Upper lobe of left lung (tissue), 6 donors: ENCODE results near the gene CTBP1. TPM values are rescaled to one million over a fixed set of nuclear protein-coding genes. Genes with fewer than 3 reads are reported as not detected.

Experiments
- ATAC-seq, 2 donors: fragments of 200-7000 bp; cut with Tn5 transposase; one replicate each; pipeline ENCODE4 v1.9.1; 2022; ENCODE audit warnings: mild to moderate bottlenecking in 2 of 2, moderate library complexity in 2 of 2; ENCODE audit not compliant: low FRiP score in 2 of 2
- DNase-seq, 2 donors: peaks; one replicate each; pipeline ENCODE4 v3.0.0-alpha.2; 2019 to 2020
- H3K27ac ChIP-seq, 4 donors: fragments of 200-600 bp; sonication (generic); one replicate each; pipeline ENCODE4 v1.5.1; 2016 to 2019
- H3K27me3 ChIP-seq, 4 donors: fragments of 200-600 bp; sonication (generic); one replicate each; pipeline ENCODE4 v1.5.1; 2017 to 2019
- H3K36me3 ChIP-seq, 4 donors: fragments of 200-600 bp; sonication (generic); one replicate each; pipeline ENCODE4 v1.5.1; 2016 to 2019
- H3K4me1 ChIP-seq, 4 donors: fragments of 200-600 bp; sonication (generic); one replicate each; pipeline ENCODE4 v1.5.1; 2018 to 2019
- H3K4me3 ChIP-seq, 4 donors: fragments of 200-600 bp; sonication (generic); one replicate each; pipeline ENCODE4 v1.5.1; 2017 to 2019; ENCODE audit warnings: mild to moderate bottlenecking in 2 of 4, moderate library complexity in 1 of 4
- H3K9me3 ChIP-seq, 4 donors: fragments of 200-600 bp; sonication (generic); one replicate each; pipeline ENCODE4 v1.5.1; 2018 to 2019
- EP300 ChIP-seq, 4 donors: sonication (generic); formaldehyde crosslinking; IDR thresholded peaks; one replicate each; pipeline ENCODE4 v1.5.1; 2017; ENCODE audit warnings: antibody characterized with exemption in 4 of 4, control low read depth in 2 of 4
- POLR2A ChIP-seq, 4 donors: fragments of 450-650 bp; IDR thresholded peaks; one replicate each; pipeline ENCODE4 v1.5.1; 2016 to 2017; ENCODE audit warnings: antibody characterized with exemption in 4 of 4, mild to moderate bottlenecking in 2 of 4
- POLR2AphosphoS5 ChIP-seq, 2 donors: sonication (generic); formaldehyde crosslinking; IDR thresholded peaks; one replicate each; pipeline ENCODE4 v1.5.1; 2017; ENCODE audit warnings: antibody characterized with exemption in 2 of 2
- WGBS, 2 donors: methylation state at CpG; one replicate each; pipeline ENCODE4 v1.1.5; 2017 to 2018; 5-methylcytosine and 5-hydroxymethylcytosine counted together
- total RNA-seq, 6 donors: library from RNA; depleted of rRNA in 4 of 6; stranded (reverse); fragments of >200 nt in 4 of 6; gene quantifications; one replicate each; pipeline versions ENCODE4 v1.1.0 to v1.2.1, GENCODE V29; 2016 to 2021
- TF ChIP-seq, protein P1 (sequence below), 6 experiments: fragments of 450-650 bp in 4 of 6; fragments of 200-600 bp in 2 of 6; sonication (generic) in 2 of 6; IDR thresholded peaks; one replicate each; pipeline ENCODE4 v1.5.1; 2016 to 2019; ENCODE audit warnings: antibody characterized with exemption in 6 of 6
- donor health status: DM: no; HTN: no; CAD: no; lungs with moderate emphysema.
- donor health status: DM: no; HTN: yes; CAD: no; lungs with severe emphysema.

The CTBP1 gene
- total RNA-seq, 6 donors from 2014 or later, result 142 to 483 (median 213) TPM

DNA sequence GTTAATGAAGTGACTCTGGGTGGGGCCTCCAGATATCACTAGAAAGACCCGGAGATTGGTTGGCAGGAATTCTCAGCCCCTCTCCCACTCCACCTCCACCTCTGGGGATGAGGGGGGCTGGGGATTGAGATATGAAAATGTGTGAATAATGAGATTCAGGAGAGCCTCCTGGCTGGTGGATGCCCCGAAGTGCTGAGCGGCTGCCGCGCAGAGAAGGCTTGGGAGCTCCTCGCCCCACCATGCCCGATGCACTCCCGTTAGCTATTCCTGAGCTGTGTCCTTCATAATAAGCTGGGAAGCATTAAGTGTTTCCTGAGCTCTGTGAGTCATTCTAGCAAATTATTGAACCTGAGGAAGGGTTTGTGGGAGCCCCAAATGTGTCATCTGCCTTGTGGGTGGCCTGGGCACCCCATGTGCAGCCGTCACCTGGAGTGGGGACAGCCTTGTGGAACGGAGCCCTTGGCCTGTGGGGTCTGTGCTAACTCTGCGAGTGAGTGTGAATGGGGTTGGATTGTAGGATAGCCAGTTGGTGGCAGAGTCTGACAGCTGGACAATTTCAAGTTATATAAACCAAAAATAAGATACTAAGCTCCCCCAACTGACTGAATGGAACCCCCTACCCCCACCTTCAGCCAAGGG lies 36.3 kb upstream of the CTBP1 start:
- DNase-seq, result no peak
- H3K4me3 ChIP-seq, result no peak overlapping the region
- no peaks in the 10 kb centered on the region for H3K36me3 ChIP-seq
- no peak overlapping the region for H3K27ac ChIP-seq
- ATAC-seq, result no peak
- H3K4me1 ChIP-seq, result peaks cover 5 to 10% (median 6%) of the 10 kb centered on the region in 4 donors
- no peaks in the 10 kb centered on the region for H3K27me3 ChIP-seq
- no peaks in the 10 kb centered on the region for H3K9me3 ChIP-seq
- 78 to 91% methylated on average over 11 of the region's 11 CpGs for WGBS, 2 donors
- TF ChIP-seq POLR2A (IDR thresholded peaks at IDR 0.05) (no peak), POLR2AphosphoS5 (IDR thresholded peaks at IDR 0.05) (no peak), EP300 (IDR thresholded peaks at IDR 0.05) (no peak)
- TF ChIP-seq, protein P1, sequence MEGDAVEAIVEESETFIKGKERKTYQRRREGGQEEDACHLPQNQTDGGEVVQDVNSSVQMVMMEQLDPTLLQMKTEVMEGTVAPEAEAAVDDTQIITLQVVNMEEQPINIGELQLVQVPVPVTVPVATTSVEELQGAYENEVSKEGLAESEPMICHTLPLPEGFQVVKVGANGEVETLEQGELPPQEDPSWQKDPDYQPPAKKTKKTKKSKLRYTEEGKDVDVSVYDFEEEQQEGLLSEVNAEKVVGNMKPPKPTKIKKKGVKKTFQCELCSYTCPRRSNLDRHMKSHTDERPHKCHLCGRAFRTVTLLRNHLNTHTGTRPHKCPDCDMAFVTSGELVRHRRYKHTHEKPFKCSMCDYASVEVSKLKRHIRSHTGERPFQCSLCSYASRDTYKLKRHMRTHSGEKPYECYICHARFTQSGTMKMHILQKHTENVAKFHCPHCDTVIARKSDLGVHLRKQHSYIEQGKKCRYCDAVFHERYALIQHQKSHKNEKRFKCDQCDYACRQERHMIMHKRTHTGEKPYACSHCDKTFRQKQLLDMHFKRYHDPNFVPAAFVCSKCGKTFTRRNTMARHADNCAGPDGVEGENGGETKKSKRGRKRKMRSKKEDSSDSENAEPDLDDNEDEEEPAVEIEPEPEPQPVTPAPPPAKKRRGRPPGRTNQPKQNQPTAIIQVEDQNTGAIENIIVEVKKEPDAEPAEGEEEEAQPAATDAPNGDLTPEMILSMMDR (IDR thresholded peaks at IDR 0.05), result no peak

DNA sequence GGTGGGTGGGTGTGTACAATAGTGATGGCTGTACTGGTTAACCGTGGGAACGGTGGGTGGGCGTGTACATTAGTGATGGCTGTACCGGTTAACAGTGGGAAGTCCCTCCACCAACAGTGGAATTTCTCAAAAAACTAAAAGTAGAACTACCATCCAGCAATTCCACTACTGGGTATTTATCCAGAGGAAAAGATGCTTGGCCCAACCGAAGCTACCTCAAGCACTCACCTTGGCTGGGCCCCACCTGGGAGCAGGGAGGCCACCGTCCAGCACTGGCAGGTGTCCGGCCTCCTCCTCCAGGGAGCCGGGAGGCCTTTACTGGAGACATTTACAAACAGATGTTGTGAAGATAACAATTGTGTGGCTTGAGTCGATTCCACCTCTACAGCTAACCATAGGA lies 34.8 kb upstream of the CTBP1 start:
- no peak overlapping the region for H3K27ac ChIP-seq
- H3K36me3 ChIP-seq, result no peaks in the 10 kb centered on the region
- ATAC-seq (no peak), DNase-seq (peak in 1 of 2 donors; percentile 20)
- peaks cover 0 to 2% (median 1%) of the 10 kb centered on the region in 4 donors for H3K4me1 ChIP-seq
- 86 to 89% methylated on average over 8 to 9 of the region's 9 CpGs for WGBS, 2 donors
- H3K27me3 ChIP-seq, result no peaks in the 10 kb centered on the region
- no peak overlapping the region for H3K4me3 ChIP-seq
- H3K9me3 ChIP-seq, result no peaks in the 10 kb centered on the region
- TF ChIP-seq POLR2A (IDR thresholded peaks at IDR 0.05) (no peak), POLR2AphosphoS5 (IDR thresholded peaks at IDR 0.05) (no peak), EP300 (IDR thresholded peaks at IDR 0.05) (no peak)
- TF ChIP-seq, protein P1 (IDR thresholded peaks at IDR 0.05), result no peak

DNA sequence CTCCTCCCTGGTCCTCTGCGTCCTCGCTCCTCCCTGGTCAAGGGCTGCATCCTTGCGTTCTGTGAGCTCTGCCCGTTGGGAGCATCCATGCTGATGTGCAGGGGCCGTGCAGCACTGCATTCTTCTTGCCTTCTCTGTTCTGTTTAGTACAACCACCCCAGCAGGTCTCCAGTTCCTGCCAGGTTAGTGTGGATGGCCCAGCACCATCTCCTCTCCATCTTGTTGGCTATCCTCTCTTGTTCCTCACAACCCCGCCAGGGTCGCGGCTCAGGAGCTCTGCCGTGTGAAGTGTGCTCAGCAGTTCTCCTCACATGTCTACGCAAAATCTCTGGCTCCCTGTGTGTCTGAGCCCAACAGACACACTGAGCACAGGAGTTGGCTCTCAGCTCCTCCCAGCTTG lies 30.3 kb upstream of the CTBP1 start:
- Histone ChIP-seq H3K27me3 (no peaks in the 10 kb centered on the region), H3K27ac (no peak overlapping the region), H3K4me1 (no peaks in the 10 kb centered on the region), H3K9me3 (no peaks in the 10 kb centered on the region), H3K4me3 (no peak overlapping the region), H3K36me3 (no peaks in the 10 kb centered on the region)
- TF ChIP-seq POLR2A (IDR thresholded peaks at IDR 0.05), result no peak
- TF ChIP-seq POLR2AphosphoS5 (IDR thresholded peaks at IDR 0.05), result no peak
- TF ChIP-seq, protein P1 (IDR thresholded peaks at IDR 0.05), result no peak
- no peak for TF ChIP-seq EP300 (IDR thresholded peaks at IDR 0.05)
- 90 to 92% methylated on average over 8 to 10 of the region's 10 CpGs for WGBS, 2 donors
- DNase-seq, result peak in 1 of 2 donors; percentile 35
- ATAC-seq, result no peak

DNA sequence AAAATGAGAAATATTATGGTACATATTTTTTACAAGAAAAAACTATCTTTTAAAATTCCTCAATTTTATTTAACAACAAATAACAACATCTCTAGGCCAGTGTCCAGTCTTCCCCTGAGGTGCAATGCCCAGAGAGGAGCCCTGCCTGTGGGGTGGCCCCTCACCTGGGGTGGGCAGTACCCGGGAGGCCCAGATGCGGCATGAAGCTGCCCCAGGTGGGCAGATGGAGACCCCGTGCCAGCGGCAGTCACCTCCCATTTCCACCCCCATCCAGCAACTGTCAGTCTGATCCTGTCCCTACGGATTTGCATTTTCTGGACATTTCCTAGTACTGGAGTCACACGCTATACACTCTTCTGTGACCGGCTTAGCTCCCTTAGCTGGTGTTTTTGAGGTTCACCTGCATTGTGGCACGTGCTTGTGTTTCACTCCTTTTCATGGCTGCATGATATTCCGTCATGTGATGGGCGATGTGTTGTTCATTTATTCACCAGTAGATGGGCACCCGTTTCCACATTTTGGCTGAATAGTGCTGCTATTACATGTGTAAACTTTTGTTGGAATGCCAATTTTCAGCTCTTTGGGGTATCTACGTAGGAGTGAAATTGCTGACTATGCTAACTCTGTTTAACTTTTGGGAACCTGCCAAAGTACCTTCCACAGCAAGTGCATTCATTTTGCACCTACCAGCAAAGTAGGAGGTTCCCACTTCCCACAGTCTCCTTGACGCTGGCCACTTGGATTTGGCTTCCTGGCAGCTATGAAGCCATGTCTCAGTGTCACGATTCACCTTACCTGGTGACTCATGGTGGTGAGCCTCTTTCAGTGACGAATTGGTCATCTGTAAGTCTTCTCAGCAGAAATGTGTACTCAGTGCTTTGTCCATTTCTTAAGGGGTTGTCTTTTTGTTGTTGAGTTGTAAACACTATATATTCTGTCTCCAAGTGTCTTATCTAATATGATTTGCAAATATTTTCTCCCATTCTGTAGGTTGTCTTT lies 29.0 kb upstream of the CTBP1 start:
- 82 to 92% methylated on average over 15 of the region's 15 CpGs for WGBS, 2 donors
- no peaks in the 10 kb centered on the region for H3K9me3 ChIP-seq
- no peaks in the 10 kb centered on the region for H3K4me1 ChIP-seq
- no peak overlapping the region for H3K27ac ChIP-seq
- H3K4me3 ChIP-seq, result no peak overlapping the region
- no peak for TF ChIP-seq EP300 (IDR thresholded peaks at IDR 0.05)
- TF ChIP-seq, protein P1 (IDR thresholded peaks at IDR 0.05), result peak in 2 of 6 experiments; percentile 28 to 34
- H3K36me3 ChIP-seq, result no peaks in the 10 kb centered on the region
- no peaks in the 10 kb centered on the region for H3K27me3 ChIP-seq
- ATAC-seq (no peak), DNase-seq (peak in 1 of 2 donors; percentile 31)
